Ramos (cell line): ENCODE measurements around the gene OR10G4.
"Not testable (repeated sequence)": the region's sequence is repeated elsewhere in the genome, so short reads cannot be mapped to it uniquely, and the experiment has no call there.

Experiments used
- in situ Hi-C: fragments of 300-500 bp; cut with MboI; formaldehyde crosslinking; loops from one replicate; pipeline ENCODE4 v1.14.3; 2022; ENCODE audit warnings: low sequenced_read_pairs; ENCODE audit not compliant: unreplicated experiment

The OR10G4 gene

GRCh38 chr11:124012697-124013096 is at the start of gene OR10G4:
TSS of gene OR10G4 (plus strand) at chr11:124012997. CDS start at chr11:124015575, 2,578 bp downstream.
- in situ Hi-C loops = no loop called here

GRCh38 chr11:123973816-123974215 is 39.0 kb upstream of the OR10G4 start:
- in situ Hi-C loops = no loop called here

- in situ Hi-C loops = no loop called here
Measured at GRCh38 chr11:123976770-123977560, 35.8 kb upstream of the OR10G4 start.

- in situ Hi-C loops = no loop called here
Measured at GRCh38 chr11:123977731-123978347, 35.0 kb upstream of the OR10G4 start, which contains the start of gene OR10S1. TSS of gene OR10S1 (minus strand) at chr11:123977781. CDS start at chr11:123977664, 117 bp downstream.

- in situ Hi-C loops = no loop called here
Measured at GRCh38 chr11:123979311-123979710, 33.5 kb upstream of the OR10G4 start.

GRCh38 chr11:123995119-123995518 is 17.7 kb upstream of the OR10G4 start, which contains the start of gene OR10G6:
TSS of gene OR10G6 (minus strand) at chr11:123995161. CDS start at chr11:123995161, 0 bp downstream.
- in situ Hi-C loops = no loop called here

- in situ Hi-C loops = not testable (repeated sequence)
Measured at GRCh38 chr11:124015837-124016236, 3.0 kb downstream of the OR10G4 start.

- in situ Hi-C loops = no loop called here
Measured at GRCh38 chr11:124026498-124026897, 13.7 kb downstream of the OR10G4 start, which contains the start of gene OR10G8. TSS of gene OR10G8 (plus strand) at chr11:124026798. CDS start at chr11:124029623, 2,825 bp downstream.

- in situ Hi-C loops = no loop called here
Measured at GRCh38 chr11:124036666-124037065, 23.9 kb downstream of the OR10G4 start.

- in situ Hi-C loops = no loop called here
Measured at GRCh38 chr11:124039557-124039956, 26.8 kb downstream of the OR10G4 start.

GRCh38 chr11:124041254-124041653 is 28.5 kb downstream of the OR10G4 start, which contains the start of gene OR10G7:
TSS of gene OR10G7 (minus strand) at chr11:124041325. CDS start at chr11:124039001, 2,324 bp downstream.
- in situ Hi-C loops = no loop called here

- in situ Hi-C loops = no loop called here
Measured at GRCh38 chr11:124043420-124043819, 30.6 kb downstream of the OR10G4 start.

GRCh38 chr11:124050748-124051147 is 38.0 kb downstream of the OR10G4 start:
- in situ Hi-C loops = loop anchor here (25.0 kb wide), 1 partner anchor 537 kb away; no protein-coding TSS in a partner anchor

GRCh38 chr11:124052966-124053365 is 40.2 kb downstream of the OR10G4 start:
- in situ Hi-C loops = loop anchor here (25.0 kb wide), 1 partner anchor 534 kb away; no protein-coding TSS in a partner anchor
